HG02642 (cell line): ENCODE measurements around the gene PRR23B.

Experiments
- ATAC-seq: cut with Tn5 transposase; IDR thresholded peaks from one replicate; pipeline ENCODE4 v1.9.1; 2021; ENCODE audit warnings: mild to moderate bottlenecking; ENCODE audit not compliant: unreplicated experiment, poor library complexity

The PRR23B gene

GRCh38 chr3:138975351-138975750 is 45.4 kb downstream of the PRR23B start:
- ATAC-seq: no peak

GRCh38 chr3:138974462-138974861 is 46.3 kb downstream of the PRR23B start:
- no peak for ATAC-seq

DNA sequence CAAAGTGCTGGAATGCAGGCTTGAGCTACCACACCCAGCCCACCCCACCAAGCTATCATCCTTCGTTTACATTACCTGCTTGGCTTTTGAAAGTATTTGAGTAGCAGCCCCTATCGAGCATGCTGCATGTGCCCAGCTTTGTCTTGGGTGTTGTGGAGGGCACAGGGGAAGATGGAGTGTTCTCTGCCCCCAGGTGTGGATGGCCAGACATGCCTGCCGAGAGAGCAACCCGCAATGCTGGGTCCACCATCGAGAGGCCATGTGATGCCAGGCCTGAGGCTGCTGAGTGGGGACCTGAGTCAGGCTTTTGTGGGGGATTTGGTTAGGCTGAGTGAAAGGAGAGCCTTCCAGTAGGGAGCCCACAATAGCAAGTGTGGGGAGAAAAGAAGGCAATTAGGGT is 47.8 kb downstream of the PRR23B start:
- no peak for ATAC-seq

GRCh38 chr3:138971766-138972320 is 48.9 kb downstream of the PRR23B start:
- ATAC-seq: no peak
